ENCODE data around the gene IL26. TPM values are rescaled to one million over a fixed set of nuclear protein-coding genes. Genes with fewer than 3 reads are reported as not detected.

IL26 gene
- total RNA-seq, 1 donor from 2014 or later: not detected

DNA sequence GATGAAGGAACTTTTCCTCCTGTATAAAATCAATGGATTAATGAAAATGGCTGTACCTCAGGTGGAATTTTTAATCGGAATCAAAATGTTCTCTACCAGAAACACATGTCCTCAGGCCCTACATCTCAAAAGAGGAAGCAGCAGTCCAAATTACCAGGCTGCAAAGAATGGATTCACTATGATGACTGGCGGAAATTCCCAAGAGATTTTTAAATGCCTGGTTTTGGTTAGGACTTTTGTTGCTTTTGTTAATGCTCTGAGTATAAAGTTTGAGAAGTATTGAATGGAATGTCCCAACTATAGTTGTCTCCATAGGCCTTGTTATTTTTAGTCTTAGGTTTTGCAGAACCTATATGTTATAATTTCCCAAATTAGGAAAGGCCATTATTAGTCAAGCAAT is 54.9 kb downstream of the IL26 start:
- Mint-ChIP-seq H3K9me3 (ENCODE audit: unreplicated experiment) (peaks cover 4% of the 10 kb centered on the region), H3K4me1 (ENCODE audit: low read depth, unreplicated experiment) (peaks cover 3% of the 10 kb centered on the region), H3K4me3 (ENCODE audit: unreplicated experiment) (no peak overlapping the region)

DNA sequence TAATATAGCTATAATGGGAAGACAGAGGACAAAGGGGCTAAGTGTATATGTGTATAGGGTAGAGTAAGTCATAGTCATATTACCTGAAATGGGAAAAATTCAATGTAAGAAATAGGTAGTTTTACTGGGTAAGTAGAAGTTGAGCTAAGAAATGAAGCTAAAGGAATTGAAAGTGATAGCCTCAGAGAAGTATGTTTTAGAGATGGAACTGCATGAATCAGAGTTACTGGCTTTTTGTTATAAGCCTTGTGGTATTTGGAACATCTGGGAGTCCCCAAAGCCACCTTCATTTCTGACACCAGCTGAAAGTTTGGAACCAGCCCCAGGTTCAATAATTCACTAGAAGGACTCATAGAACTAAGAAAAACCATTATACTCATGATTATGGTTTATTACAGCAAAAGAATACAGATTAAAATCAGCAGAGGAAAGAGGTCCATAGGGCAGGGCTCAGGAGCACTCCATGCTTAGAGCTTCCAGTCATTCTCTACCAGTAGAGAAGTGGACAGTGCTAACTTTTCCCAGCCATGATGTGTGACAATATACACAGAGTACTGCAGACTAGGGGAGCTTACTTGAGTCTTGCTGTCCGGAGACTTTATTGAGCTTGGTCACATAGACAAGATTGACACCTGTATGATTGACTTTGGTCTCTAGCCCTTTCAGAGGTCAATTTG is 56.3 kb downstream of the IL26 start:
- Histone ChIP-seq H3K4me2 (ENCODE audit: low read length) (no peak overlapping the region), H3K79me2 (ENCODE audit: insufficient read depth, low read length) (no peaks in the 10 kb centered on the region), H3K9me3 (ENCODE audit: insufficient read depth, low read depth, low read length) (no peaks in the 10 kb centered on the region), H3K4me1 (ENCODE audit: insufficient read depth, low read length) (no peaks in the 10 kb centered on the region), H3K36me3 (ENCODE audit: insufficient read depth, low read length) (no peaks in the 10 kb centered on the region), H3K4me3 (ENCODE audit: insufficient read depth, low read depth, low read length) (no peak overlapping the region), H4K20me1 (ENCODE audit: insufficient read depth, low read length) (no peaks in the 10 kb centered on the region), H3K9ac (ENCODE audit: low read length) (no peak overlapping the region), H2AFZ (ENCODE audit: low read depth, low read length) (no peak overlapping the region), H3K27ac (ENCODE audit: low read depth, low read length) (no peak overlapping the region), H3K27me3 (ENCODE audit: insufficient read depth, low read length) (peaks cover 4% of the 10 kb centered on the region)
- FAIRE-seq (no peak), DNase-seq (ENCODE audit: low read depth) (no peak)
- Mint-ChIP-seq H3K4me3 (ENCODE audit: unreplicated experiment) (no peak overlapping the region), H3K36me3 (ENCODE audit: low read depth, unreplicated experiment) (no peaks in the 10 kb centered on the region), H3K9me3 (ENCODE audit: unreplicated experiment) (peaks cover 2% of the 10 kb centered on the region), H3K27ac (ENCODE audit: unreplicated experiment) (no peak overlapping the region), H3K4me1 (ENCODE audit: low read depth, unreplicated experiment) (no peaks in the 10 kb centered on the region), H3K27me3 (ENCODE audit: low read depth, unreplicated experiment) (no peaks in the 10 kb centered on the region)
- no peak for TF ChIP-seq EZH2 (IDR thresholded peaks at IDR 0.05; ENCODE audit: insufficient read depth, low read length)
- TF ChIP-seq, protein P1, sequence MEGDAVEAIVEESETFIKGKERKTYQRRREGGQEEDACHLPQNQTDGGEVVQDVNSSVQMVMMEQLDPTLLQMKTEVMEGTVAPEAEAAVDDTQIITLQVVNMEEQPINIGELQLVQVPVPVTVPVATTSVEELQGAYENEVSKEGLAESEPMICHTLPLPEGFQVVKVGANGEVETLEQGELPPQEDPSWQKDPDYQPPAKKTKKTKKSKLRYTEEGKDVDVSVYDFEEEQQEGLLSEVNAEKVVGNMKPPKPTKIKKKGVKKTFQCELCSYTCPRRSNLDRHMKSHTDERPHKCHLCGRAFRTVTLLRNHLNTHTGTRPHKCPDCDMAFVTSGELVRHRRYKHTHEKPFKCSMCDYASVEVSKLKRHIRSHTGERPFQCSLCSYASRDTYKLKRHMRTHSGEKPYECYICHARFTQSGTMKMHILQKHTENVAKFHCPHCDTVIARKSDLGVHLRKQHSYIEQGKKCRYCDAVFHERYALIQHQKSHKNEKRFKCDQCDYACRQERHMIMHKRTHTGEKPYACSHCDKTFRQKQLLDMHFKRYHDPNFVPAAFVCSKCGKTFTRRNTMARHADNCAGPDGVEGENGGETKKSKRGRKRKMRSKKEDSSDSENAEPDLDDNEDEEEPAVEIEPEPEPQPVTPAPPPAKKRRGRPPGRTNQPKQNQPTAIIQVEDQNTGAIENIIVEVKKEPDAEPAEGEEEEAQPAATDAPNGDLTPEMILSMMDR (IDR thresholded peaks at IDR 0.05; ENCODE audit: insufficient read depth, low read depth, low read length): no peak

More for the DNA sequence above, 54.9 kb downstream of the IL26 start:
- no peak overlapping the region for H3K9ac ChIP-seq (ENCODE audit: low read length)
- H3K4me3 ChIP-seq (ENCODE audit: insufficient read depth, low read depth, low read length): no peak overlapping the region
- H3K79me2 ChIP-seq (ENCODE audit: insufficient read depth, low read length): no peaks in the 10 kb centered on the region
- H3K27me3 Mint-ChIP-seq (ENCODE audit: low read depth, unreplicated experiment): no peaks in the 10 kb centered on the region
- no peak overlapping the region for H3K27ac ChIP-seq (ENCODE audit: low read depth, low read length)
- H4K20me1 ChIP-seq (ENCODE audit: insufficient read depth, low read length): no peaks in the 10 kb centered on the region
- FAIRE-seq (no peak), DNase-seq (ENCODE audit: low read depth) (no peak)
- no peaks in the 10 kb centered on the region for H3K9me3 ChIP-seq (ENCODE audit: insufficient read depth, low read depth, low read length)
- peaks cover 4% of the 10 kb centered on the region for H3K27me3 ChIP-seq (ENCODE audit: insufficient read depth, low read length)
- H2AFZ ChIP-seq (ENCODE audit: low read depth, low read length): no peak overlapping the region
- H3K36me3 ChIP-seq (ENCODE audit: insufficient read depth, low read length): no peaks in the 10 kb centered on the region
- no peaks in the 10 kb centered on the region for H3K4me1 ChIP-seq (ENCODE audit: insufficient read depth, low read length)
- TF ChIP-seq EZH2 (IDR thresholded peaks at IDR 0.05; ENCODE audit: insufficient read depth, low read length): no peak
- TF ChIP-seq, protein P1 (IDR thresholded peaks at IDR 0.05; ENCODE audit: insufficient read depth, low read depth, low read length): no peak
- H3K36me3 Mint-ChIP-seq (ENCODE audit: low read depth, unreplicated experiment): no peaks in the 10 kb centered on the region
- no peak overlapping the region for H3K4me2 ChIP-seq (ENCODE audit: low read length)
- no peak overlapping the region for H3K27ac Mint-ChIP-seq (ENCODE audit: unreplicated experiment)

DNA sequence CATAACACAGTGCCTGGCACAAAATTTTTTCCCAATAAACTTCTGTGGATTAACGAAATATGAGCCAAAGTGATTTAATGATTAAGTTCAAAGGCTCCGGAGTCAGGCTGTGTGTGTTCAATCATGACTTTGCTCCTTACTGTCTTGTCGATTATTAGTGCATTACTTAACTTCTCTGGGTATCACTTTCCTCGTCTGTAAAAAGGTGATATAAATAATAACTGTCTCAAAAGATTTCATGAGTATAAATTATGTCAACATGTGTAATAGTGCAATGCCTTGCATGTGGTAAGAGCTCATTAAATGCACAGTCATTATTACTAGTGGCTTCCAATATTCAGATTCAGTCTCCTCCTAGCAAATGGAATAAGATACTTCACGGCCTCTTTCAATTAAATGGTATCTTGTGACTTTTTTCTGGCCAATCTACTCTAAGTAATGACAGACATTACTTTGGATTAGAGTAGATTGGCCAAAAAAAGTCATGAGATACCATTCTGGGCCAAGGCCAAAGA is 59.2 kb downstream of the IL26 start:
- H3K4me2 ChIP-seq (ENCODE audit: low read length): no peak overlapping the region
- no peak overlapping the region for H3K4me3 Mint-ChIP-seq (ENCODE audit: unreplicated experiment)
- no peaks in the 10 kb centered on the region for H3K36me3 ChIP-seq (ENCODE audit: insufficient read depth, low read length)
- H3K27me3 Mint-ChIP-seq (ENCODE audit: low read depth, unreplicated experiment): no peaks in the 10 kb centered on the region
- H4K20me1 ChIP-seq (ENCODE audit: insufficient read depth, low read length): no peaks in the 10 kb centered on the region
- H3K9me3 ChIP-seq (ENCODE audit: insufficient read depth, low read depth, low read length): no peaks in the 10 kb centered on the region
- H3K79me2 ChIP-seq (ENCODE audit: insufficient read depth, low read length): no peaks in the 10 kb centered on the region
- no peak overlapping the region for H3K27ac Mint-ChIP-seq (ENCODE audit: unreplicated experiment)
- no peak overlapping the region for H3K27ac ChIP-seq (ENCODE audit: low read depth, low read length)
- no peak for DNase-seq (ENCODE audit: low read depth)
- no peak overlapping the region for H3K4me3 ChIP-seq (ENCODE audit: insufficient read depth, low read depth, low read length)
- no peak for FAIRE-seq
- no peaks in the 10 kb centered on the region for H3K36me3 Mint-ChIP-seq (ENCODE audit: low read depth, unreplicated experiment)
- H3K4me1 Mint-ChIP-seq (ENCODE audit: low read depth, unreplicated experiment): peaks cover 13% of the 10 kb centered on the region
- H3K9me3 Mint-ChIP-seq (ENCODE audit: unreplicated experiment): no peaks in the 10 kb centered on the region
- H2AFZ ChIP-seq (ENCODE audit: low read depth, low read length): no peak overlapping the region
- no peak overlapping the region for H3K9ac ChIP-seq (ENCODE audit: low read length)
- H3K27me3 ChIP-seq (ENCODE audit: insufficient read depth, low read length): peaks cover 4% of the 10 kb centered on the region
- H3K4me1 ChIP-seq (ENCODE audit: insufficient read depth, low read length): no peaks in the 10 kb centered on the region
- TF ChIP-seq, protein P1 (IDR thresholded peaks at IDR 0.05; ENCODE audit: insufficient read depth, low read depth, low read length): no peak
